Body of pancreas (tissue), 4 donors: Measurements from ENCODE around the gene SKI. TPM values are rescaled to one million over a fixed set of nuclear protein-coding genes. Genes with fewer than 3 reads are reported as not detected.

Experiments used
- ATAC-seq: fragments of 150-250 bp; one replicate; pipeline ENCODE4 v1.9.1; 2016
- DNase-seq, 4 donors: peaks; one replicate each; pipeline ENCODE4 v3.0.0-alpha.2; 2019
- H3K27ac ChIP-seq, 4 donors: fragments of 200-600 bp; sonication (generic); 1 replicate in 3 of 4; 2 replicates in 1 of 4; pipeline versions ENCODE4 v1.5.1 to v1.6.1; 2016 to 2019; ENCODE audit warnings: mild to moderate bottlenecking in 1 of 4, mixed read lengths in 1 of 4, moderate library complexity in 1 of 4
- H3K27me3 ChIP-seq, 2 donors: fragments of 200-600 bp; sonication (generic); one replicate each; pipeline ENCODE4 v1.6.0; 2016; ENCODE audit warnings: mild to moderate bottlenecking in 1 of 2
- H3K36me3 ChIP-seq, 2 donors: fragments of 200-600 bp; sonication (generic); replicated peaks in 1 of 2; 2 replicates each; pipeline ENCODE4 v1.5.1; 2016; ENCODE audit warnings: low read depth in 2 of 2; ENCODE audit not compliant: insufficient read depth in 1 of 2
- H3K4me1 ChIP-seq: fragments of 200-600 bp; sonication (generic); one replicate; pipeline ENCODE4 v1.6.0; 2016
- H3K4me3 ChIP-seq, 2 donors: fragments of 200-600 bp; sonication (generic); 1 replicate in 1 of 2; 2 replicates in 1 of 2; pipeline ENCODE4 v1.5.1; 2016 to 2019
- H3K9me3 ChIP-seq, 3 donors: fragments of 200-600 bp; sonication (generic); 1 replicate in 2 of 3; 2 replicates in 1 of 3; pipeline ENCODE4 v1.5.1; 2016
- POLR2A ChIP-seq, 3 donors: fragments of 450-650 bp; IDR thresholded peaks; one replicate each; pipeline ENCODE4 v1.6.1; 2016; ENCODE audit warnings: antibody characterized with exemption in 3 of 3, mild to moderate bottlenecking in 2 of 3
- WGBS, 2 donors: methylation state at CpG; one replicate each; pipeline ENCODE4 v1.1.5; 2017; 5-methylcytosine and 5-hydroxymethylcytosine counted together
- intact Hi-C: fragments of 100-400 bp; cut with DNase I; formaldehyde crosslinking; loops from one replicate; pipeline ENCODE4 v1.15.1; 2023
- total RNA-seq, 2 donors: library from RNA; depleted of rRNA; stranded (reverse); fragments of >200 nt; gene quantifications; one replicate each; pipeline ENCODE4 v1.1.0, GENCODE V29; 2016
- TF ChIP-seq, protein P1 (sequence below), 7 experiments: fragments of 450-650 bp in 4 of 7; fragments of 200-600 bp in 3 of 7; sonication (generic) in 3 of 7; IDR thresholded peaks; one replicate each; pipeline ENCODE4 v1.5.1; 2016 to 2019; ENCODE audit warnings: antibody characterized with exemption in 7 of 7

The SKI gene
- total RNA-seq, 2 donors from 2014 or later: 15.8 to 33.0 TPM

DNA sequence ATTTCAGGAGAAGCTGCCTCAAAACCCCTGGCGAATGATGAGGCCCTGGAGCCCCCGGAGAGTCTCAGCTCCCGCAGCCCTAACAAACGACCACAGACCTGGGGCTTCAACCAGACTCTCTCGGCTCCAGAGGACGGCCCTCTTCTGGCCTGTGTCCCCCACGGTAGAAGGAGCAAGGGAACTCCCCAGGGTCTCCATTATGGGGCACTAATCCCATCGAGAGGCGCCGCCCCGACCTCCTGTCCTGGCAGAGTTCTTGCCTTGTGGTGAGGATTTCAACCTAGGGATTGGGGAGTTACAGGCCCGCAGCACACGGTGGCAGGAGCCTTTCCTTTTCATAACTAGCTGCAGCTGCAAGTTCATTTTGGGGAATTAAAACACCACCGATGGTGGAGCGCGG is 39.8 kb upstream of the SKI start:
- DNase-seq (no peak), ATAC-seq (no peak)
- peaks cover 41% of the 10 kb centered on the region for H3K4me1 ChIP-seq
- no peak overlapping the region for H3K27ac ChIP-seq
- 90 to 91% methylated on average over 15 to 16 of the region's 16 CpGs for WGBS, 2 donors
- no peaks in the 10 kb centered on the region for H3K27me3 ChIP-seq
- no peak overlapping the region for H3K4me3 ChIP-seq
- no peaks in the 10 kb centered on the region for H3K36me3 ChIP-seq
- no peak for TF ChIP-seq POLR2A (IDR thresholded peaks at IDR 0.05)
- TF ChIP-seq, protein P1, sequence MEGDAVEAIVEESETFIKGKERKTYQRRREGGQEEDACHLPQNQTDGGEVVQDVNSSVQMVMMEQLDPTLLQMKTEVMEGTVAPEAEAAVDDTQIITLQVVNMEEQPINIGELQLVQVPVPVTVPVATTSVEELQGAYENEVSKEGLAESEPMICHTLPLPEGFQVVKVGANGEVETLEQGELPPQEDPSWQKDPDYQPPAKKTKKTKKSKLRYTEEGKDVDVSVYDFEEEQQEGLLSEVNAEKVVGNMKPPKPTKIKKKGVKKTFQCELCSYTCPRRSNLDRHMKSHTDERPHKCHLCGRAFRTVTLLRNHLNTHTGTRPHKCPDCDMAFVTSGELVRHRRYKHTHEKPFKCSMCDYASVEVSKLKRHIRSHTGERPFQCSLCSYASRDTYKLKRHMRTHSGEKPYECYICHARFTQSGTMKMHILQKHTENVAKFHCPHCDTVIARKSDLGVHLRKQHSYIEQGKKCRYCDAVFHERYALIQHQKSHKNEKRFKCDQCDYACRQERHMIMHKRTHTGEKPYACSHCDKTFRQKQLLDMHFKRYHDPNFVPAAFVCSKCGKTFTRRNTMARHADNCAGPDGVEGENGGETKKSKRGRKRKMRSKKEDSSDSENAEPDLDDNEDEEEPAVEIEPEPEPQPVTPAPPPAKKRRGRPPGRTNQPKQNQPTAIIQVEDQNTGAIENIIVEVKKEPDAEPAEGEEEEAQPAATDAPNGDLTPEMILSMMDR (IDR thresholded peaks at IDR 0.05): no peak
- intact Hi-C loops: no loop called here
- no peaks in the 10 kb centered on the region for H3K9me3 ChIP-seq

DNA sequence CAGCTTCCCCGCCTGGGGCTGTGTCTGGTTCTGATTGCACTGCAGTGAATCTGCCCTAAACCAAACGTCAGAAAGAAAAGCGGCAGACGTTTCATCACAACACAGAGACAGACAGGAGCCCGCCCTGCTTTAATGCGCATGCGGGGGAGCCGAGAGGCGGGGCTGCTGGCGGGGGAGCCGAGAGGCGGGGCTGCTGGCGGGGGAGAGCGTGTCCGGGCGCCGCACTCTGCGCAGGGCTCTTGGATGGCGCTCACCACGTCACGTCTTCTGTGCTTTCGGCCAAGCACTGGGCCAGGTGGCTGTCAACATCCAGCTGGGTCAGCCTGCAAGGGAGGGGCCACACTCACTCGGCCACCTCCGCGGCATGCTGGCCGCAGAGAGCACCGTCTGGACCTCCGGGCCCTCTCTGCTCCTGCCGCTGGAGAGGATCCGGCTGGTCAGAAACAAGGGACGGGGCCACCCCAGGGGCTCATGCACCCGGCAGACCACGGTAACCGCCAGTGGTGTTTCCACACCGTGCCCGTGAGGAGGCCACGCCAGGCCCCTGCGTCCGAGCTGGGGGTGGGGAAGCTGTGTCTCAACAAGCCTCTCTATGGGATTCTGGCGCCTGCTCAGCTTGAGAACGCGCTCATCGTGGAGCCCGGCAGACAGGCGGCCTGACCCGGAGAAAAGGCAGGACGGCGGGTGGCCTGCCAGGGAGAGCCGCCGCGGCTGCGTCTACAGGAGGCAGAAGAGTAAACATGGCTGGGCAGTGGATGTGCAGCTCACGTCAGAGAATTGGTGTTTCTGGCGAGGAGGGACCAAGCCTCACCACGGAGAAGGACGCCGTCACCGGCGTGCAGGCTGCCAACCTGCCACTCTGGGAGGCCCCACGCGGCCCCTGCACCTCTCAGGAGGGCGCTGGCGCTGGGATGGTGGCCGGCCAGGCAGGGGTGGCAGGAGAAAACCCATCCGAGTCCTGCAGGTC is 38.4 kb upstream of the SKI start:
- no peaks in the 10 kb centered on the region for H3K9me3 ChIP-seq
- no peaks in the 10 kb centered on the region for H3K27me3 ChIP-seq
- DNase-seq (peak; percentile 96 to 98 (median 98)), ATAC-seq (peak; percentile 95)
- intact Hi-C loops: loop anchor here (5.0 kb wide), 1 partner anchor 43 kb away; no protein-coding TSS in a partner anchor
- no peaks in the 10 kb centered on the region for H3K36me3 ChIP-seq
- H3K4me3 ChIP-seq: peak overlapping the region; percentile 12 to 46
- 8% methylated on average over 19 to 64 of the region's 65 CpGs for WGBS, 2 donors
- H3K27ac ChIP-seq: peak overlapping the region; percentile 82 to 100 (median 93)
- H3K4me1 ChIP-seq: peaks cover 48% of the 10 kb centered on the region
- TF ChIP-seq, protein P1 (IDR thresholded peaks at IDR 0.05): no peak
- TF ChIP-seq POLR2A (IDR thresholded peaks at IDR 0.05): peak; percentile 86 to 96 (median 96)

DNA sequence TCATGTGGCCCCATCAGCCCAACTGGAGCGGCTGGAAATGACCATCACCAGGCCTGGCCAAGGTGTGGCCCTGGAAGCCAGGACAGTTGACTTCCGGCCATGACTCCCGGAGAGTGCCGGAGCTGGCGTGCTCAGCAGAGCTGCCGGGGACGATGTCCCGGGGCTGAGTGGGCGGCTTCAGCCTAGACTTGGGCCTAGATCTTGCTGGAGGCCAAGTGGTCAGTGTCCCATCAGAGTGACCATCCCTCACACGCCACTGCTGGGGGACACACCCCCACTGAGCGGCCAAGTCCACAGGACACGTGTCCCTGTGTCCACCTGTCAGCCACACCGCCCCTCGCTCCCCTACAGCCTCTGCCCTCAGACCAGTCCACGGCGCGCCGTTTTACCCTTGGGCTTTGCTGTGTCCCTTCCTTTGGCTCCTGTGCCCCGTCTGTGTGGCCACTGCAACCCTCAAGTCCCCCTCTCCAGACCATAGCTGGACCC is 37.6 kb upstream of the SKI start:
- intact Hi-C loops: loop anchor here (5.0 kb wide), 1 partner anchor 42 kb away; no protein-coding TSS in a partner anchor
- peak in 2 of 4 donors; percentile 39 to 49 for DNase-seq
- TF ChIP-seq, protein P1 (IDR thresholded peaks at IDR 0.05): no peak

DNA sequence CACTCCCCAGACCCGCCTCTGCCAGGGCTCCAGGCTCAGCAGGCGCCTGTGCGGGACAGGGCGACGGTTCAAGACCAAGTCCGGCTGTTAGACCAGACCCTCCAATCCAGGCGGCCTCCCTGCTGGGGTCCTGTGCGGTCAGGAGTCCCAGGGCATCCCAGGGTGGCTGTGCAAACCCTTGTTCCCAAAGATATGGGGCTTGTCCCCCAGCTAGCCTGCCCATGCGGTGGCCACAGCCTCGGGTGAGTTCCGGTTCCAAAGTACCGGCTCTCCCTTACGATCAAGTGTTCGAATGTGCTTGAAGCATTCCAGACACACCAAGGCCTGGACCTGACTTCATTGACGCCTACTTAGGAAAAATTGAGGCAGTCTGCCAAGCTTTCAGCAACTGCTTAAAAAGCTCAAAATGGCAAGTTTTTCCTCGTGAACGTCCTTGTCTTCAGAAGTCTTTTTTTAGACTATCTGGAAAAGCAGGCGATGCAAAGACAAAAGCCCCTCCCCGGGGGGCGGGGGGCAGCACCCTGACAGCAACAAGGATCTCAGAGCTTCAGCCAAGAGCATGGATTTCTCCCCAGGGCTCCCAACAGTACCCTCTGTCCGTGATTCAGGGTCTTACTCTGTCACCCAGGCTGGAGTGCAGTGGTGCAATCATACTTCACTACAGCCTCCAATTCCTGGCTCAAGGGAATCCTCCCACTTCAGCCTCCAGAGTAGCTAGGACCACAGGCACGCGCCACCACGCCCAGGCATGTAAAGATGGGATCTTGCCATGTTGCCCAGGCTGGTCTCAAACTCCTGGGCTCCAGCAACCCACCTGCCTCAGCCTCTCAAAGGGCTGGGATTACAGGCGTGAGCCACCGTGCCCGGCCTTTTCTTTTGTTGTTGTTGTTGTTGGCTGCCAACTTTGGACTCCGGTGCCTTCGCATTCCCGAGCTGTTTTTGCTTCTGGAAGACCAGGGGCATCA is 35.8 kb upstream of the SKI start:
- no peak for TF ChIP-seq POLR2A (IDR thresholded peaks at IDR 0.05)
- TF ChIP-seq, protein P1 (IDR thresholded peaks at IDR 0.05): no peak
- intact Hi-C loops: loop anchor here (5.0 kb wide), 1 partner anchor 40 kb away; no protein-coding TSS in a partner anchor
- Histone ChIP-seq H3K4me1 (peaks cover 58% of the 10 kb centered on the region), H3K27ac (peak overlapping the region in 3 of 4 donors; percentile 25 to 100 (median 99)), H3K4me3 (no peak overlapping the region), H3K27me3 (no peaks in the 10 kb centered on the region), H3K9me3 (no peaks in the 10 kb centered on the region), H3K36me3 (no peaks in the 10 kb centered on the region)
- ATAC-seq (no peak), DNase-seq (peak in 1 of 4 donors; percentile 40)
- 67 to 71% methylated on average over 10 to 30 of the region's 30 CpGs for WGBS, 2 donors

More for the DNA sequence above, 37.6 kb upstream of the SKI start:
- peak overlapping the region; percentile 12 to 46 for H3K4me3 ChIP-seq
- peaks cover 52% of the 10 kb centered on the region for H3K4me1 ChIP-seq
- H3K27me3 ChIP-seq: no peaks in the 10 kb centered on the region
- 39 to 41% methylated on average over 9 to 19 of the region's 19 CpGs for WGBS, 2 donors
- peak overlapping the region; percentile 82 to 100 (median 93) for H3K27ac ChIP-seq
- no peak for ATAC-seq
- no peaks in the 10 kb centered on the region for H3K9me3 ChIP-seq
- H3K36me3 ChIP-seq: no peaks in the 10 kb centered on the region
